SK-N-SH treated with all-trans-retinoic acid at 6 μM for 48 hours (cell line): ENCODE results near the gene TFEC.

ENCODE experiments used
- CREB5 ChIP-seq: fragments of 250-450 bp; sonication (Bioruptor Pico); IDR thresholded peaks from 2 replicates; pipeline ENCODE4 v1.5.1; 2020; ENCODE audit warnings: low read depth, mild to moderate bottlenecking, moderate library complexity
- GLIS3 ChIP-seq: fragments of 250-450 bp; sonication (Bioruptor Pico); IDR thresholded peaks from 2 replicates; pipeline ENCODE4 v1.5.0; 2020; ENCODE audit warnings: mild to moderate bottlenecking, moderate library complexity
- ISL1 ChIP-seq: fragments of 250-450 bp; sonication (Bioruptor Pico); IDR thresholded peaks from 2 replicates; pipeline ENCODE4 v2.1.2; 2022; ENCODE audit warnings: mild to moderate bottlenecking, moderate library complexity
- OSR1 ChIP-seq: fragments of 250-450 bp; sonication (Bioruptor Pico); IDR thresholded peaks from 2 replicates; pipeline ENCODE4 v1.8.0; 2022; ENCODE audit warnings: moderate library complexity, mild to moderate bottlenecking, inconsistent platforms
- PATZ1 ChIP-seq: fragments of 250-450 bp; sonication (Bioruptor Pico); IDR thresholded peaks from 2 replicates; pipeline ENCODE4 v1.8.0; 2020; ENCODE audit warnings: mild to moderate bottlenecking, moderate library complexity, borderline replicate concordance
- POU6F1 ChIP-seq: fragments of 250-450 bp; sonication (Bioruptor Pico); IDR thresholded peaks from 2 replicates; pipeline ENCODE4 v1.8.0; 2021; ENCODE audit warnings: low read depth, mild to moderate bottlenecking, moderate library complexity, borderline replicate concordance
- RARB ChIP-seq: fragments of 250-450 bp; sonication (Bioruptor Pico); IDR thresholded peaks from 2 replicates; pipeline ENCODE4 v1.8.0; 2021; ENCODE audit warnings: mild to moderate bottlenecking, moderate library complexity
- TCF4 ChIP-seq: fragments of 250-450 bp; sonication (Bioruptor Pico); IDR thresholded peaks from 2 replicates; pipeline ENCODE4 v1.8.0; 2021; ENCODE audit warnings: mild to moderate bottlenecking, moderate library complexity, borderline replicate concordance
- TSHZ2 ChIP-seq: fragments of 250-450 bp; sonication (Bioruptor Pico); IDR thresholded peaks from 2 replicates; pipeline ENCODE4 v1.5.0; 2020; ENCODE audit warnings: mild to moderate bottlenecking, moderate library complexity
- ZFP3 ChIP-seq: fragments of 250-450 bp; sonication (Bioruptor Pico); IDR thresholded peaks from 2 replicates; pipeline ENCODE4 v1.5.0; 2020; ENCODE audit warnings: mild to moderate bottlenecking, moderate library complexity
- ZFP30 ChIP-seq: fragments of 450-650 bp; formaldehyde crosslinking; IDR thresholded peaks from 2 replicates; pipeline ENCODE4 v1.5.0; 2022; ENCODE audit warnings: mild to moderate bottlenecking, moderate library complexity
- ZNF565 ChIP-seq: fragments of 450-650 bp; formaldehyde crosslinking; conservative IDR thresholded peaks from 2 replicates; pipeline ENCODE4 v1.5.0; 2020; ENCODE audit warnings: low read depth, mild to moderate bottlenecking, moderate library complexity

GRCh38 chr7:115910541-115911164 lies 119.9 kb downstream of the TFEC start:
- TF ChIP-seq RARB (CRISPR knock-in tag) = no peak
- TF ChIP-seq GLIS3 (CRISPR knock-in tag) = no peak
- no peak for TF ChIP-seq POU6F1 (CRISPR knock-in tag)
- TF ChIP-seq ZFP3 (CRISPR knock-in tag) = no peak
- no peak for TF ChIP-seq TSHZ2 (CRISPR knock-in tag)
- TF ChIP-seq PATZ1 (CRISPR knock-in tag) = no peak
- TF ChIP-seq ZNF565 (CRISPR knock-in tag) = no peak
- no peak for TF ChIP-seq ZFP30 (CRISPR knock-in tag)
- no peak for TF ChIP-seq CREB5
- no peak for TF ChIP-seq TCF4 (CRISPR knock-in tag)
- TF ChIP-seq ISL1 = no peak
- TF ChIP-seq OSR1 (CRISPR knock-in tag) = no peak
